Middle frontal gyrus (tissue), 1 donor: ENCODE data around the gene GSE1.

Experiments
- DNase-seq: peaks from one replicate; pipeline ENCODE4 v3.0.0-alpha.2; 2015; ENCODE audit warnings: low spot score; ENCODE audit errors: extremely low spot score

GSE1 gene

GRCh38 chr16:85718682-85719081 is 105.6 kb downstream of the GSE1 start:
- no peak for DNase-seq

GRCh38 chr16:85719605-85720301 is 106.6 kb downstream of the GSE1 start:
- no peak for DNase-seq

- DNase-seq, result no peak
These were observed 107.1 kb downstream of the GSE1 start for GRCh38 chr16:85720302-85720637.

GRCh38 chr16:85722128-85722893 is 109.2 kb downstream of the GSE1 start:
- DNase-seq, result no peak

- no peak for DNase-seq
These were observed 111.2 kb downstream of the GSE1 start for GRCh38 chr16:85724126-85724879.

GRCh38 chr16:85724936-85725335 is 111.8 kb downstream of the GSE1 start:
- DNase-seq, result no peak
